A172 (cell line): ENCODE data around the gene DCAF16. TPM values are rescaled to one million over a fixed set of nuclear protein-coding genes. Genes with fewer than 3 reads are reported as not detected.

Experiments
- total RNA-seq: library from RNA; depleted of rRNA; stranded (reverse); fragments of >200 nt; shearing (Covaris generic); gene quantifications from 2 replicates; pipeline ENCODE4 v1.2.3, GENCODE V29; 2014; rRNA removed

The DCAF16 gene
- total RNA-seq, 1 experiment from 2014 or later: 32.1 TPM

Other genes starting within 250 kb of the DCAF16 start
- 62.6 and 75.3 TPM in 2 replicates for gene LAP3, start 233.6 kb downstream of the DCAF16 start, total RNA-seq
- gene MED28, start 196.1 kb downstream of the DCAF16 start, total RNA-seq: 6.0 and 9.3 TPM in 2 replicates
- gene FAM184B, start 29.1 kb downstream of the DCAF16 start, total RNA-seq: not detected in 2 replicates
- gene NCAPG, start 222 bp upstream of the DCAF16 start, total RNA-seq: 77.7 and 98.5 TPM in 2 replicates
- gene LCORL, start 211.0 kb upstream of the DCAF16 start, total RNA-seq: 7.4 and 14.4 TPM in 2 replicates